SU-DHL-6 (cell line): ENCODE measurements around the gene FRMPD4.

Experiments
- H2AFZ ChIP-seq: fragments of 200-600 bp; sonication (generic); 2 replicates; pipeline ENCODE4 v1.6.1; 2014; ENCODE audit warnings: low read depth, mild to moderate bottlenecking, moderate library complexity, mixed read lengths, antibody characterized with exemption, low read length; ENCODE audit not compliant: severe bottlenecking
- H3F3A ChIP-seq: fragments of 200-600 bp; shearing (Covaris generic); 2 replicates; pipeline ENCODE4 v1.6.0; 2016; ENCODE audit warnings: antibody characterized with exemption, mild to moderate bottlenecking; ENCODE audit not compliant: insufficient read depth
- H3K27ac ChIP-seq: fragments of 200-600 bp; sonication (generic); 2 replicates; pipeline ENCODE4 v1.5.1; 2016; ENCODE audit warnings: low read depth, mild to moderate bottlenecking, low read length, moderate library complexity, mixed read lengths
- H3K27me3 ChIP-seq: fragments of 200-600 bp; sonication (generic), shearing (Covaris generic); 2 replicates; pipeline ENCODE4 v1.6.0; 2014; ENCODE audit warnings: mild to moderate bottlenecking, low read length
- H3K36me3 ChIP-seq: fragments of 200-600 bp; sonication (generic); 2 replicates; pipeline ENCODE4 v1.6.1; 2014; ENCODE audit warnings: mild to moderate bottlenecking, low read length, mixed read lengths
- H3K4me2 ChIP-seq: fragments of 300-600, 200-600 bp; shearing (Covaris generic), sonication (generic); 2 replicates; pipeline ENCODE4 v1.6.0; 2014; ENCODE audit warnings: low read length, low read depth, mild to moderate bottlenecking; ENCODE audit not compliant: poor library complexity, severe bottlenecking
- H3K4me3 ChIP-seq: fragments of 200-600 bp; sonication (generic); 2 replicates; pipeline ENCODE4 v1.5.1; 2014; ENCODE audit warnings: antibody characterized with exemption, low read length, mild to moderate bottlenecking, mixed read lengths; ENCODE audit not compliant: insufficient read depth, poor library complexity, severe bottlenecking
- H3K79me2 ChIP-seq: fragments of 200-600 bp; sonication (generic); 2 replicates; pipeline ENCODE4 v1.6.1; 2014; ENCODE audit warnings: mild to moderate bottlenecking, low read length, moderate library complexity; ENCODE audit not compliant: insufficient read depth
- H3K9ac ChIP-seq: fragments of 200-600 bp; sonication (generic); 2 replicates; pipeline ENCODE4 v1.7.0; 2014; ENCODE audit warnings: mild to moderate bottlenecking, low read length
- H3K9me2 ChIP-seq: fragments of 200-600 bp; sonication (generic); replicated peaks from 2 replicates; pipeline ENCODE4 v1.6.1; 2014; ENCODE audit warnings: low read length; ENCODE audit not compliant: insufficient read depth
- H3K9me3 ChIP-seq: fragments of 200-600 bp; sonication (generic); 2 replicates; pipeline ENCODE4 v1.6.1; 2014; ENCODE audit warnings: low read length, mixed read lengths; ENCODE audit not compliant: insufficient read depth
- H4K20me1 ChIP-seq: fragments of 200-600 bp; sonication (generic); 2 replicates; pipeline ENCODE4 v1.6.1; 2014; ENCODE audit warnings: low read depth, mild to moderate bottlenecking, antibody characterized with exemption, low read length, moderate library complexity, mixed read lengths
- EZH2phosphoT487 ChIP-seq: fragments of 200-600 bp; sonication (generic), shearing (Covaris generic); conservative IDR thresholded peaks from 2 replicates; pipeline ENCODE4 v1.6.1; 2018; ENCODE audit warnings: mild to moderate bottlenecking, antibody characterized with exemption, low read length, moderate library complexity, mixed read lengths
- TF ChIP-seq, protein P1 (sequence below): fragments of 200-600 bp; sonication (generic); IDR thresholded peaks from one replicate; pipeline ENCODE4 v1.5.1; 2017; ENCODE audit warnings: antibody characterized with exemption, mild to moderate bottlenecking, low read length, moderate library complexity; ENCODE audit not compliant: insufficient read depth, poor library complexity, severe bottlenecking

FRMPD4 gene

DNA sequence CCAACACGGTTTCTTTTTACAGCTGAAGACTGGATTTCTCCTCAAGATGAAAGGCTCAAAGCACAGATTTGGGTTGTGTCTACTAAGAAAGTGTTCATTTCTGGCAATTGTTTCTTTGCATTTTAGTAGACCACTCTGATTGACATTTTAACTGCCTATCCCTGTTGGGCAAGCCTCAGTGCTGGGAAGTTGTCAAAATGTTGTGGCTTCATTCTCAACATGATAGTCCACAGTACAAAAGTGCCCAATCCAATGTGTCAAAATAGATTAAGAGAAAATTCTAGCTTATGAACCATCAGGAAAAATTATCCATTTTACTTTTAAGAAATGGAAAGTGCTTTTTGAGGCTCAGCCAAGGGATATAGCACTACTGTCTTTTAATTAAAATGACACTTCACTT lies 329.0 kb downstream of the FRMPD4 start:
- no peaks in the 10 kb centered on the region for H3K27me3 ChIP-seq
- no peak overlapping the region for H3K9ac ChIP-seq
- H3K4me2 ChIP-seq = no peak overlapping the region
- no peaks in the 10 kb centered on the region for H3K36me3 ChIP-seq
- H3K79me2 ChIP-seq = no peaks in the 10 kb centered on the region
- TF ChIP-seq, protein P1, sequence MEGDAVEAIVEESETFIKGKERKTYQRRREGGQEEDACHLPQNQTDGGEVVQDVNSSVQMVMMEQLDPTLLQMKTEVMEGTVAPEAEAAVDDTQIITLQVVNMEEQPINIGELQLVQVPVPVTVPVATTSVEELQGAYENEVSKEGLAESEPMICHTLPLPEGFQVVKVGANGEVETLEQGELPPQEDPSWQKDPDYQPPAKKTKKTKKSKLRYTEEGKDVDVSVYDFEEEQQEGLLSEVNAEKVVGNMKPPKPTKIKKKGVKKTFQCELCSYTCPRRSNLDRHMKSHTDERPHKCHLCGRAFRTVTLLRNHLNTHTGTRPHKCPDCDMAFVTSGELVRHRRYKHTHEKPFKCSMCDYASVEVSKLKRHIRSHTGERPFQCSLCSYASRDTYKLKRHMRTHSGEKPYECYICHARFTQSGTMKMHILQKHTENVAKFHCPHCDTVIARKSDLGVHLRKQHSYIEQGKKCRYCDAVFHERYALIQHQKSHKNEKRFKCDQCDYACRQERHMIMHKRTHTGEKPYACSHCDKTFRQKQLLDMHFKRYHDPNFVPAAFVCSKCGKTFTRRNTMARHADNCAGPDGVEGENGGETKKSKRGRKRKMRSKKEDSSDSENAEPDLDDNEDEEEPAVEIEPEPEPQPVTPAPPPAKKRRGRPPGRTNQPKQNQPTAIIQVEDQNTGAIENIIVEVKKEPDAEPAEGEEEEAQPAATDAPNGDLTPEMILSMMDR = no peak
- no peak for TF ChIP-seq EZH2phosphoT487
- H3K9me3 ChIP-seq = no peaks in the 10 kb centered on the region
- H3K9me2 ChIP-seq = no peaks in the 10 kb centered on the region
- H3F3A ChIP-seq = no peaks in the 10 kb centered on the region
- no peak overlapping the region for H2AFZ ChIP-seq
- H4K20me1 ChIP-seq = no peaks in the 10 kb centered on the region
- H3K27ac ChIP-seq = no peak overlapping the region
- H3K4me3 ChIP-seq = no peak overlapping the region

DNA sequence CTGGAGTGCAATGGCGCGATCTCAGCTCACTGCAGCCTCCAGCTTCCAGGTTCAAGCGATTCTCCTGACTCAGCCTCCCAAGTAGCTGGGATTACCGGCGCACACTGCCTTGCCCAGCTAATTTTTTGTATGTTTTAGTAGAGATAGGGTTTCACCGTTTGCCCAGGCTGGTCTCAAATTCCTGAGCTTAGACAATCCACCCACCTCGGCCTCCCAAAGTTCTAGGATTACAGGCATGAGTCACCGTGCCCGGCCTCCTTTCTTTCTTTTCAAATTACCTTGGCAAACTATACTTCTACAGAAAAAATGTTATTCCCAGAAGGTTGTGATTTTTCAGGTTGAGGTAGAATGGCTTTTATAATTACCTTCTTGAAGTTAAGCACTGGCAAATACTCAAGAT lies 331.0 kb downstream of the FRMPD4 start:
- Histone ChIP-seq H4K20me1 (no peaks in the 10 kb centered on the region), H3K9ac (no peak overlapping the region), H3K27me3 (no peaks in the 10 kb centered on the region), H3K79me2 (no peaks in the 10 kb centered on the region), H3K9me3 (no peaks in the 10 kb centered on the region), H3K36me3 (no peaks in the 10 kb centered on the region), H3K4me2 (no peak overlapping the region), H3K4me3 (no peak overlapping the region), H3K9me2 (no peaks in the 10 kb centered on the region), H3K27ac (no peak overlapping the region), H3F3A (no peaks in the 10 kb centered on the region), H2AFZ (no peak overlapping the region)
- TF ChIP-seq, protein P1 = no peak
- no peak for TF ChIP-seq EZH2phosphoT487

- no peak for TF ChIP-seq EZH2phosphoT487
- TF ChIP-seq, protein P1 = no peak
- no peaks in the 10 kb centered on the region for H3K36me3 ChIP-seq
Measured at GRCh38 chrX:12471061-12471460, 332.8 kb downstream of the FRMPD4 start.

More at GRCh38 chrX:12471061-12471460, 332.8 kb downstream of the FRMPD4 start:
- no peak overlapping the region for H3K27ac ChIP-seq
- H3K9ac ChIP-seq = no peak overlapping the region
- H3K4me3 ChIP-seq = no peak overlapping the region
- H3K9me3 ChIP-seq = no peaks in the 10 kb centered on the region
- no peaks in the 10 kb centered on the region for H3K79me2 ChIP-seq
- no peak overlapping the region for H2AFZ ChIP-seq
- H3F3A ChIP-seq = no peaks in the 10 kb centered on the region
- H3K4me2 ChIP-seq = no peak overlapping the region
- H4K20me1 ChIP-seq = no peaks in the 10 kb centered on the region
- no peaks in the 10 kb centered on the region for H3K27me3 ChIP-seq
- no peaks in the 10 kb centered on the region for H3K9me2 ChIP-seq
